ENCODE measurements around the gene SP110. TPM values are rescaled to one million over a fixed set of nuclear protein-coding genes. Genes with fewer than 3 reads are reported as not detected.
A peak's percentile ranks its signal among the peaks of the same experiment; 100 is the strongest.

Gene SP110
- total and polyA plus RNA-seq, 2 of the 4 experiments (the other 2 are of a cell fraction): 9.3 to 10.2 TPM

DNA sequence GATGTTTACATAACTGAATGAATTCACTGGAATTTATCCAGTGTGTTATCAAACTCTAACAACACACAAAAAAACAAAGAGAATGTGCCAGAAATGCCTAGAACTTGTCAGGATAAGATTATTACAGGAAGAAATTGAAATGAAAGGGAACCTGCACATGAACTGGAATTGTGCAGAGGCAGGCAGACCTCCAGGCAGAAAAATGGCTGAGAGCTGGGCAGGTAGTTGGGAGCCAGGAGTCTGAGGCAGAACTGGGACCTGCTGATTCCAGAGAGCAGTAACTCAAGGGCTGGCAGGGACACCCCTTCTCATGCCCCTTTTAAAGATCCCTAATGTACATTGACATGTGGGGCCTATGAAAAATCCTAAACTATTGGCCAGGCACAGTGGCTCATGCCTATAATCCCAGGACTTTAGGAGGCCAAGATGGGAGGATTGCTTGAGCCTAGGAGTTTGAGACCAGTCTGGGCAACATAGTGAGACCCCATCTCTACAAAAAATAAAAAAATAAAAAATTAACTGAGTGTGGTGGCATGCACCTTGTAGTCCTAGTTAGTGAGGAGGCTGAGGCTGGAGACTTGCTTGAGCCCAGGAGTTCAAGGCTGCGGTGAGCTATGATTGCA is 674 bp upstream of the SP110 start:
- H2AK9ac ChIP-seq (replicated peaks; ENCODE audit: low read depth, low read length, poor library complexity): no peak overlapping the region
- peak overlapping the region; percentile 59 to 69 for H4K8ac ChIP-seq (ENCODE audit: low read depth in 2 of 2, low read length in 2 of 2)
- intact Hi-C loops (cut with micrococcal nuclease) (loop anchor here (2.0 kb wide), 1 partner anchor 390 kb away; no protein-coding TSS in a partner anchor), in situ Hi-C loops (cut with MboI; ENCODE audit: low sequenced_read_pairs) (loop anchor here (25.0 kb wide), 1 partner anchor 592 kb away; no protein-coding TSS in a partner anchor), dilution Hi-C loops (cut with HindIII; ENCODE audit: low sequenced_read_pairs, unreplicated experiment) (no loop called here)
- H2AK5ac ChIP-seq (ENCODE audit: low read depth, low read length): no peak overlapping the region
- peaks cover 3% of the 10 kb centered on the region; the same call in 1 of the 2 replicates for H3K36me3 ChIP-seq (ENCODE audit: control insufficient read depth, insufficient read depth, low read length)
- H4K91ac ChIP-seq (ENCODE audit: insufficient read depth, low read depth, low read length): no peak overlapping the region
- H3K9me3 ChIP-seq (ENCODE audit: control insufficient read depth, insufficient read depth, low read length): no peaks in the 10 kb centered on the region
- H3K27me3 ChIP-seq (ENCODE audit: control insufficient read depth, insufficient read depth, low read length): no peaks in the 10 kb centered on the region
- H4K5ac ChIP-seq (ENCODE audit: low read depth, low read length): peak overlapping the region; percentile 48
- peak overlapping the region; percentile 54; the same call in 1 of the 2 replicates for H3K23ac ChIP-seq (ENCODE audit: low read depth, low read length)
- peak overlapping the region; percentile 97 for H3K4me2 ChIP-seq (ENCODE audit: low read depth, low read length)
- ChIA-PET POLR2A (ENCODE audit: unreplicated experiment) (no interaction called here), CTCF (no interaction called here)
- H3K4me1 ChIP-seq (ENCODE audit: control insufficient read depth, insufficient read depth, low read length): no peaks in the 10 kb centered on the region
- peaks cover 0 to 3% of the 10 kb centered on the region in 2 experiments; a peak in 1 of 4 replicates for H3K79me1 ChIP-seq (ENCODE audit: low read depth in 1 of 2, low read length in 2 of 2)
- peak overlapping the region; percentile 42 for H2BK5ac ChIP-seq (ENCODE audit: low read depth, low read length, poor library complexity, severe bottlenecking)
- peak overlapping the region; percentile 51 for H3K9ac ChIP-seq (ENCODE audit: low read depth, low read length)
- H2BK15ac ChIP-seq (ENCODE audit: low read depth, low read length): no peak overlapping the region; the same call in 2 of the 3 replicates
- H2AFZ ChIP-seq (replicated peaks; ENCODE audit: low read length, poor library complexity): peak overlapping the region; percentile 78
- DNase-seq: no peak
- H4K20me1 ChIP-seq (ENCODE audit: insufficient read depth, low read length): no peaks in the 10 kb centered on the region
- 100% methylated on average over 1 of the region's 1 CpG; no CpG with 5 or more reads in 1 of the 2 experiments for WGBS, 2 experiments (ENCODE audit: extremely low coverage in 2 of 2, insufficient read length in 1 of 2)
- no peaks in the 10 kb centered on the region for H3K9me1 ChIP-seq (ENCODE audit: insufficient read depth, low read length)
- H3K18ac ChIP-seq (ENCODE audit: low read depth, low read length): peak overlapping the region; percentile 50
- no TSS peak for BruUV-seq (replicated peaks)
- peak overlapping the region; percentile 34; the same call in 1 of the 2 replicates for H3K27ac ChIP-seq (ENCODE audit: insufficient read depth, low read length)
- TF ChIP-seq FOS (IDR thresholded peaks at IDR 0.05; ENCODE audit: low read depth, low read length): no peak
- TF ChIP-seq CEBPB (IDR thresholded peaks at IDR 0.05; ENCODE audit: low read depth, low read length): no peak
- TF ChIP-seq, protein P1, sequence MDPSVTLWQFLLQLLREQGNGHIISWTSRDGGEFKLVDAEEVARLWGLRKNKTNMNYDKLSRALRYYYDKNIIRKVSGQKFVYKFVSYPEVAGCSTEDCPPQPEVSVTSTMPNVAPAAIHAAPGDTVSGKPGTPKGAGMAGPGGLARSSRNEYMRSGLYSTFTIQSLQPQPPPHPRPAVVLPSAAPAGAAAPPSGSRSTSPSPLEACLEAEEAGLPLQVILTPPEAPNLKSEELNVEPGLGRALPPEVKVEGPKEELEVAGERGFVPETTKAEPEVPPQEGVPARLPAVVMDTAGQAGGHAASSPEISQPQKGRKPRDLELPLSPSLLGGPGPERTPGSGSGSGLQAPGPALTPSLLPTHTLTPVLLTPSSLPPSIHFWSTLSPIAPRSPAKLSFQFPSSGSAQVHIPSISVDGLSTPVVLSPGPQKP (IDR thresholded peaks at IDR 0.05; ENCODE audit: borderline replicate concordance, low read depth, low read length): no peak
- TF ChIP-seq CHD1 (IDR thresholded peaks at IDR 0.05; ENCODE audit: low read depth, low read length): no peak
- no peak for TF ChIP-seq BHLHE40 (IDR thresholded peaks at IDR 0.05; ENCODE audit: low read depth, low read length)
- no peak for TF ChIP-seq RCOR1 (IDR thresholded peaks at IDR 0.05; ENCODE audit: insufficient replicate concordance, low read length)
- TF ChIP-seq SMC3 (IDR thresholded peaks at IDR 0.05; ENCODE audit: low read depth, low read length): no peak
- H3K56ac ChIP-seq (ENCODE audit: extremely low read depth, insufficient read depth, low read length): peak overlapping the region; percentile 7; the same call in 1 of the 2 replicates
- H3K14ac ChIP-seq (replicated peaks; ENCODE audit: low read depth, low read length): peak overlapping the region; percentile 77
- peak; percentile 8 for ATAC-seq (ENCODE audit: low read depth)
- peak overlapping the region; percentile 70 for H2BK120ac ChIP-seq (ENCODE audit: low read depth, low read length)
- H3K4ac ChIP-seq (ENCODE audit: low read depth, low read length): peak overlapping the region; percentile 77
- H3K4me3 ChIP-seq (ENCODE audit: insufficient read depth, low read depth, low read length): peak overlapping the region; percentile 94
- H2BK20ac ChIP-seq (ENCODE audit: low read depth, low read length): no peak overlapping the region
